ENCODE data around the gene IQGAP2. TPM values are rescaled to one million over a fixed set of nuclear protein-coding genes. Genes with fewer than 3 reads are reported as not detected.

The IQGAP2 gene
- total RNA-seq, 1 experiment from 2014 or later, result not detected

GRCh38 chr5:76412511-76412910 lies 9.4 kb downstream of the IQGAP2 start:
- ChIA-PET POLR2A (ENCODE audit: unreplicated experiment) (no interaction called here), CTCF (no interaction called here)
- no peaks in the 10 kb centered on the region for H4K20me1 ChIP-seq (ENCODE audit: low read length)
- intact Hi-C loops (cut with micrococcal nuclease), result no loop called here
- H3K27ac ChIP-seq (ENCODE audit: low read length), result no peak overlapping the region
- TF ChIP-seq EZH2phosphoT487 (IDR thresholded peaks at IDR 0.05; ENCODE audit: borderline replicate concordance, low read length), result no peak
- no peak for TF ChIP-seq EZH2 (IDR thresholded peaks at IDR 0.05; ENCODE audit: low read length, unreplicated experiment)
- TF ChIP-seq CTCF (conservative IDR thresholded peaks at IDR 0.05; ENCODE audit: low read depth, low read length), result no peak
- H3K4me3 ChIP-seq (ENCODE audit: low read length), result no peak overlapping the region
- H3K4me1 ChIP-seq (ENCODE audit: insufficient read depth, low read length), result no peaks in the 10 kb centered on the region
- H3K9me2 ChIP-seq (replicated peaks; ENCODE audit: low read length), result no peaks in the 10 kb centered on the region
- H3F3A ChIP-seq (ENCODE audit: low read length, unreplicated experiment), result no peaks in the 10 kb centered on the region
- ATAC-seq (no peak), DNase-seq (no peak)
- no peaks in the 10 kb centered on the region for H3K79me2 ChIP-seq (ENCODE audit: low read length)
- no TSS peak for BruUV-seq (replicated peaks)
- no peak overlapping the region for H2AFZ ChIP-seq (ENCODE audit: low read length)
- H3K4me2 ChIP-seq (ENCODE audit: low read length), result no peak overlapping the region
- no peak overlapping the region for H3K9ac ChIP-seq (ENCODE audit: low read length)
- no peaks in the 10 kb centered on the region for H3K9me3 ChIP-seq (ENCODE audit: low read length)
- no peaks in the 10 kb centered on the region for H3K36me3 ChIP-seq (ENCODE audit: low read depth, low read length)
- H3K27me3 ChIP-seq (ENCODE audit: low read length), result peaks cover 36% of the 10 kb centered on the region

- H3K36me3 ChIP-seq (ENCODE audit: low read depth, low read length), result no peaks in the 10 kb centered on the region
- intact Hi-C loops (cut with micrococcal nuclease), result no loop called here
- no peaks in the 10 kb centered on the region for H3K9me2 ChIP-seq (replicated peaks; ENCODE audit: low read length)
- no peaks in the 10 kb centered on the region for H3K79me2 ChIP-seq (ENCODE audit: low read length)
- no peak overlapping the region for H3K4me3 ChIP-seq (ENCODE audit: low read length)
- TF ChIP-seq EZH2 (IDR thresholded peaks at IDR 0.05; ENCODE audit: low read length, unreplicated experiment), result no peak
- TF ChIP-seq EZH2phosphoT487 (IDR thresholded peaks at IDR 0.05; ENCODE audit: borderline replicate concordance, low read length), result no peak
- no peak overlapping the region for H2AFZ ChIP-seq (ENCODE audit: low read length)
- ChIA-PET POLR2A (ENCODE audit: unreplicated experiment) (no interaction called here), CTCF (no interaction called here)
- H4K20me1 ChIP-seq (ENCODE audit: low read length), result no peaks in the 10 kb centered on the region
- ATAC-seq, result no peak
- no TSS peak for BruUV-seq (replicated peaks)
- no peak overlapping the region for H3K9ac ChIP-seq (ENCODE audit: low read length)
- no peaks in the 10 kb centered on the region for H3K4me1 ChIP-seq (ENCODE audit: insufficient read depth, low read length)
- no peak overlapping the region for H3K27ac ChIP-seq (ENCODE audit: low read length)
- no peak for DNase-seq
- H3K4me2 ChIP-seq (ENCODE audit: low read length), result no peak overlapping the region
- no peaks in the 10 kb centered on the region for H3F3A ChIP-seq (ENCODE audit: low read length, unreplicated experiment)
- peaks cover 28% of the 10 kb centered on the region for H3K27me3 ChIP-seq (ENCODE audit: low read length)
- H3K9me3 ChIP-seq (ENCODE audit: low read length), result no peaks in the 10 kb centered on the region
Observed at GRCh38 chr5:76413746-76414145, 10.7 kb downstream of the IQGAP2 start.

- intact Hi-C loops (cut with micrococcal nuclease), result no loop called here
Observed at GRCh38 chr5:76414788-76415187, 11.7 kb downstream of the IQGAP2 start.

More at GRCh38 chr5:76414788-76415187, 11.7 kb downstream of the IQGAP2 start:
- H3F3A ChIP-seq (ENCODE audit: low read length, unreplicated experiment), result no peaks in the 10 kb centered on the region
- no peaks in the 10 kb centered on the region for H4K20me1 ChIP-seq (ENCODE audit: low read length)
- TF ChIP-seq EZH2 (IDR thresholded peaks at IDR 0.05; ENCODE audit: low read length, unreplicated experiment) (no peak), CTCF (conservative IDR thresholded peaks at IDR 0.05; ENCODE audit: low read depth, low read length) (no peak), EZH2phosphoT487 (IDR thresholded peaks at IDR 0.05; ENCODE audit: borderline replicate concordance, low read length) (no peak)
- H3K79me2 ChIP-seq (ENCODE audit: low read length), result no peaks in the 10 kb centered on the region
- H3K4me2 ChIP-seq (ENCODE audit: low read length), result no peak overlapping the region
- ChIA-PET CTCF (no interaction called here), POLR2A (ENCODE audit: unreplicated experiment) (no interaction called here)
- H3K9ac ChIP-seq (ENCODE audit: low read length), result no peak overlapping the region
- H3K27me3 ChIP-seq (ENCODE audit: low read length), result peaks cover 28% of the 10 kb centered on the region
- no peaks in the 10 kb centered on the region for H3K36me3 ChIP-seq (ENCODE audit: low read depth, low read length)
- no peak overlapping the region for H2AFZ ChIP-seq (ENCODE audit: low read length)
- no peak overlapping the region for H3K27ac ChIP-seq (ENCODE audit: low read length)
- DNase-seq (no peak), ATAC-seq (no peak)
- H3K9me3 ChIP-seq (ENCODE audit: low read length), result no peaks in the 10 kb centered on the region
- no peaks in the 10 kb centered on the region for H3K4me1 ChIP-seq (ENCODE audit: insufficient read depth, low read length)
- no TSS peak for BruUV-seq (replicated peaks)
- H3K9me2 ChIP-seq (replicated peaks; ENCODE audit: low read length), result no peaks in the 10 kb centered on the region
- H3K4me3 ChIP-seq (ENCODE audit: low read length), result no peak overlapping the region

Measured in PC-3 (cell line).